ELF-1 (cell line): ENCODE results near the gene CNTNAP2.

Experiments used
- DNase-seq: peaks from one replicate; pipeline ENCODE4 v3.0.0-alpha.2; 2016; ENCODE audit warnings: low read depth, low spot score

CNTNAP2 gene

GRCh38 chr7:146565872-146566271 is 449.3 kb downstream of the CNTNAP2 start:
- DNase-seq = no peak

GRCh38 chr7:146575903-146576302 is 459.3 kb downstream of the CNTNAP2 start:
- DNase-seq = no peak

GRCh38 chr7:146591976-146592375 is 475.4 kb downstream of the CNTNAP2 start:
- DNase-seq = no peak

DNA sequence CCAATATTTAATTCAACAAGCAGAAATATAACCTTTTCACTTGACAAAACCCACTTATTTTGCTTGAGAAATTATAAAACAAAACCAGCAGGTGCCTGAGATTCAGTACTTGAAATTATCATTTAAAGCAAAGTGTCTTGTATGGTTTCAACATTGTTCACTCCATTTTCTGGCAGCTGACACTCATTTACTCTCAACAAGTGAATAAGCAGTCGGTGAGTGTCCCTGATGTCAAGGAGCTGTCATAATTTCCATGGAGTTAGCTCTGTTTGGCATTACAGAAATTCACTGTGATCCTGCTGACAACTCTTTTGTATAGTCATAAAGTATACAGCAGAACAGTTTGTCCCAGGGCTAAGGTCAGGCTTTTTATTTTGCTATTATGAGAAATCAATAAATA is 490.0 kb downstream of the CNTNAP2 start:
- no peak for DNase-seq

- no peak for DNase-seq
These were observed 503.0 kb downstream of the CNTNAP2 start for GRCh38 chr7:146619641-146620040.

- no peak for DNase-seq
These were observed 510.3 kb downstream of the CNTNAP2 start for GRCh38 chr7:146626912-146627311.

GRCh38 chr7:146635205-146636032 is 518.8 kb downstream of the CNTNAP2 start:
- DNase-seq = no peak

DNA sequence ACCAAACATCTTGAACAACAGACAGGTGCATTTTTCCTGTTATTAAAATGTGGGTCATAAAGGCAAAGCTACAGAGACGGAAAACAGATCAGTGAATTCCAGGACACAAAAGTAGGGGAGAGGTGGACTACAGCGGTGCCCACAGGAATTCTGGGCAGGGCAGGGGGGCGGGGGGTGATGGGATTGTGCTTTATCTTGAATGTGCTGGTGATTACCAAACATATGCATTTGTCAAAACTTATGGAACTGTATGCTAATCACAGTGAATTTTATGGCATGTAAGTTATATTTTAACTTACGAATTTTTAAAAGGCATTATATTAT is 519.4 kb downstream of the CNTNAP2 start:
- no peak for DNase-seq

- DNase-seq = no peak
These were observed 520.0 kb downstream of the CNTNAP2 start for GRCh38 chr7:146636581-146636980.

DNA sequence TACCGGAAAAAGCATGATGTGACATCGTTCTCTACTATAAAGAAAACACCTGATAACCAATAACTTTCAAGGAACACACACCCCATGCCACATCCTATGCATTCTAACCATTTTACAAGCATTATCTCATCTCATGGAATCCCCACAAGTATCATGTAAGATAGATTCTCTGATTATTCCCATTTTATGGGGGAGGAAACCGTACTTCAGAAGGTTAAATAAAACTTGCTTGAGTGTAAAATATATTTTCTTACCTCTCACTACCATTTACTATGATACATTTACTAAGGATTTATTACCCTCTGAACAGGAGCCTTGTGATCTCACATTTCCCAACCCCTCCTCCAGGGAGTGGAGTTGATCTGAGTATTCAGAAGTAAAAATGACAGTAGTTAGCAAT is 522.7 kb downstream of the CNTNAP2 start:
- no peak for DNase-seq

- no peak for DNase-seq
These were observed 524.9 kb downstream of the CNTNAP2 start for GRCh38 chr7:146641491-146641890.

GRCh38 chr7:146645383-146645976 is 528.9 kb downstream of the CNTNAP2 start:
- no peak for DNase-seq

DNA sequence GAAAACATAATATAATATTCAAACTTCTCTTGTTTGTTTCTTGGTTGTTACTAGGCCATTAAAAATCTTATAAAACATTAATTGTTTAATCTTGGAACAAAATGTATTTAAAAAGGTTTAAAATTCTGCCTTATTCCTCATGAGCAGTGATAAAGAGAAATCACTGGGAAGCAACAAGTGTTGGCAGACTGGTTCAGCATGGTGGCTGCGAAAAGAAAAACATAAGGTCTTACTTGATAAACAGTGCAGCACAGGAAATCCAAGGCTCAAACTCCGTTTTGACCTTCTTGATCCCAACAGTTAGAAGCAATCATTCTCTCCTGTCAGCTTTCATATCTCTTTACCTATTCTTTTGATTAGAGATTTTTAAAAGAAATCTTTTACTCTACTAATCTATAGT is 530.8 kb downstream of the CNTNAP2 start:
- no peak for DNase-seq

DNA sequence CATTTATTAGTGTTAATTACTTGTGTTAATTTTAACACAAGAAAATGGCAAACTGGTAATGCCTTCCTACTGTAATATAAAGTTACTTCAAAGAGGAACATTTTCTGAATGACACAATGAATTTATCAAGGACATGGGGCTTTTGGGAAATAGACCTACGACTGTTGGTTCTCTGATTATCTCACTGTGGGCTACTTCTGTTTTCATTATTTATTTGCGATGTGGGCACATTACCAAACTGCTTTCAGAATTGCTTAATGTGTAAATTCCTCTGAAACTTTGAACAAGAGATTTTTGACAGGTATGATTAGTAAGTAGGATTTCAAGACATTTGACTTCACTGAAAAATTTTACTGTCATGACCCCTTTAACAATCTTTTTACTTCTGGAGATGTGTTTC is 535.6 kb downstream of the CNTNAP2 start:
- DNase-seq = no peak

- no peak for DNase-seq
These were observed 537.4 kb downstream of the CNTNAP2 start for GRCh38 chr7:146654048-146654447.

- DNase-seq = no peak
These were observed 539.6 kb downstream of the CNTNAP2 start for GRCh38 chr7:146655928-146656797.

GRCh38 chr7:146656988-146657387 is 540.4 kb downstream of the CNTNAP2 start:
- DNase-seq = no peak

DNA sequence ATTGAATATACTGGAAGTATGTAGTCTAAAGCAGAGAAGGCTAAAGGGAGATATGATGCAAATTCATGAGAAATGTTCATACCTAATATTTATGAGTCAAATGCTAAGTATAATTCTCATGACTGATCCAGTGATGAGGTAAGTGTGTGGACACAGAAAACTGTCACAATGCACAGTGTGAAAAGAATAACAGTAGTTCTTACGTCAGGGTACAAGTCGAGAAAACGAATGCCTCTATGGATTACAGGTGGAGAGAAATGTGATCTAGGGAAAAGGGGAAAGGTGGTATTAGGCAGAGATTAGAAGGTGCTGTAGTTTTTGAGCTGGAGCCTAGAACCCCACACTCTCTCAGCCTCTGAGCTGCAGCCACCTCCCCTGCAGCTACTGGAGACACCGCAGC is 542.0 kb downstream of the CNTNAP2 start:
- DNase-seq = no peak

DNA sequence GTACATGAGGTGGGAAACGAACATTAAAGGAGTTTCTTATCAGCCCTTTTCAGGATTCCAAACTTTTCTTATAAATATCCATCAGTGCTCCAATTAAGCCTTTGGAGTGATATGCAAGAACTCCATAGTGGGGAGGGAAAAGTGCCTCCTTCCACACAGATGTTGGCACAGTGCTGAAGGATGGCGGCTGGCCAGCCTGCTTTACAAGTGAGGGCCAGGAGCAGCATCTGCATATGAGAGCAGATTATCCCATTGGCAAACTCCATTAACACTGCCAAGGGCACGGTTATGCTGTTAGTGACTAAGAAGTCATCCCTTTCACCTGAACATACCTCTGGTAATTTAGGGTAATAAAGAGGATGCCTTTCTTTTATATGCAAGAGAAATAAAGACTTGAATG is 543.1 kb downstream of the CNTNAP2 start:
- no peak for DNase-seq

GRCh38 chr7:146660839-146661238 is 544.2 kb downstream of the CNTNAP2 start:
- no peak for DNase-seq

DNA sequence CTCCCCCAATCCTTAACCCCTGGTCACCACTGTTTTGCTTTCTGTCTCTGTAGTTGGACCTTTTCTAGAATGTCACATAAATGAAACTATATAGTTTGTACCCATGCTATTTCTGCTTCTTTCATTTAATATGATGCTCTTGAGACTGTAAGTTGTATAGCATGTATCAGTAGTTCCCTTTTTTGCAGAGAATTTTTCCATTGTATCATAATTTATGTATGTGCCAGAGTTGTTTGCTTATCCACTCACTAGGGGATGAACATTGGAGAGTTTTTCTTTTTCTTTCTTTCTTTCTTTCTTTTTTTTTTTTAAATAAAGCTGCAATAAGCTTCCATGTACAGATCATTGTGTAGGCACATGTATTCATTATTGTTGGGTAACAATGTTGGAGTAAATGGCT is 544.8 kb downstream of the CNTNAP2 start:
- DNase-seq = no peak

DNA sequence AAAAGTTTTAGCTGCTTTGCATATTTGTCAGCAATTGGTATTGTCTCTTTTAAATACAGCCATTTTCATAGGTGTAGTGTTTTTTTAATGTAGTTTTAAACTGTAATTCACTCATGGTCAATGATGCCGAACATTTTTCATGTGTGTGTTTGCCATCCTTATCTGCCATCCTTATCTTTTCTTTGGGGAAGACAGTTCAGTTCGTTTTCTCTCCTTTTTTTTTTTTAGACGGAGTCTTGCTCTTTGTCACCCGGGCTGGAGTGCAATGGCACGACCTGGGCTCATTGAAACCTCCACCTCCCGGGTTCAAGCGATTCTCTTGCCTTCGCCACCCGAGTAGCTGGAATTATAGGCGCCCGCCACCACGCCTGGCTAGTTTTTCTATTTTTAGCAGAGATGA is 545.3 kb downstream of the CNTNAP2 start:
- no peak for DNase-seq

- DNase-seq = no peak
These were observed 548.4 kb downstream of the CNTNAP2 start for GRCh38 chr7:146665023-146665422.
